ENCODE measurements around the gene LDLRAD2. TPM values are rescaled to one million over a fixed set of nuclear protein-coding genes. Genes with fewer than 3 reads are reported as not detected.
A peak's percentile ranks its signal among the peaks of the same experiment; 100 is the strongest.

Gene LDLRAD2
- total and polyA plus RNA-seq, 9 of the 15 experiments (the other 6 are each of a cell fraction or from before 2014, with no cell fraction given), result 0.45 to 0.48 TPM; not detected in 7

DNA sequence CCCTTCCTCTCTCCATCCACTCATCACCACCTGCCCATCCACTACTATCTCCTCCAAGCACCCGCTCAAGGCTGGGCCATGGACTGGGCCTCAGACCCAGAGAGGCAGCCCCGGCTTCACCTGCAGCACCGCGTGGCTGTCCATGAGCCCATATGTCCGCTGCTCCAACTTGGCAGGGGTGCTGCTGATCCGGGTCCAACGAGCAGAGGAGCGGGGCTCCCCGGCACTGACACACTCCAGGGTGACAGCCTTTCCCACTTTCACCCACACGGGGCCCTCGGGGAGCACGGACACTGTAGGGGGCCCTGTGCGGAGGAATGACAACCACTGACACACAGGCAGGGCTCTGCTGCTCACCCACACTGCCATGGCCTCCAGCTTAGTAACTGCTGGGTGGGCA is 28.9 kb downstream of the LDLRAD2 start:
- DNase-seq (ENCODE audit: extremely low read depth in 1 of 4, low spot score in 3 of 4) (peak in 1 of 4 experiments; percentile 40), FAIRE-seq (no peak), ATAC-seq (peak; percentile 71)
- H3K9me1 ChIP-seq (ENCODE audit: control insufficient read depth, insufficient read depth, low read length), result no peaks in the 10 kb centered on the region
- 86% methylated on average over 13 of the region's 13 CpGs for whole genome bisulfite sequencing (ENCODE audit: insufficient coverage, low coverage, missing lambda C conversion rate)
- H3K4me2 ChIP-seq (ENCODE audit: insufficient read depth, low read length), result no peak overlapping the region
- H2AFZ ChIP-seq (ENCODE audit: low read depth, low read length), result no peak overlapping the region
- TF ChIP-seq RBBP5 (IDR thresholded peaks at IDR 0.05; ENCODE audit: borderline replicate concordance, insufficient read depth, low read length, poor library complexity, severe bottlenecking), result no peak
- no peak for TF ChIP-seq FOXJ3 (CRISPR knock-in tag; IDR thresholded peaks at IDR 0.05)
- peak; percentile 49 for TF ChIP-seq POLR2G (IDR thresholded peaks at IDR 0.05; ENCODE audit: low read depth, low read length)
- TF ChIP-seq, protein P1, sequence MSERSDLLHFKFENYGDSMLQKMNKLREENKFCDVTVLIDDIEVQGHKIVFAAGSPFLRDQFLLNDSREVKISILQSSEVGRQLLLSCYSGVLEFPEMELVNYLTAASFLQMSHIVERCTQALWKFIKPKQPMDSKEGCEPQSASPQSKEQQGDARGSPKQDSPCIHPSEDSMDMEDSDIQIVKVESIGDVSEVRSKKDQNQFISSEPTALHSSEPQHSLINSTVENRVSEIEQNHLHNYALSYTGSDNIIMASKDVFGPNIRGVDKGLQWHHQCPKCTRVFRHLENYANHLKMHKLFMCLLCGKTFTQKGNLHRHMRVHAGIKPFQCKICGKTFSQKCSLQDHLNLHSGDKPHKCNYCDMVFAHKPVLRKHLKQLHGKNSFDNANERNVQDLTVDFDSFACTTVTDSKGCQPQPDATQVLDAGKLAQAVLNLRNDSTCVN (CRISPR knock-in tag; IDR thresholded peaks at IDR 0.05), result 0 out of 2 replicates have a peak, but pooled peaks have one; percentile 39
- 0 out of 2 replicates have a peak, but pooled peaks have one; percentile 35 for TF ChIP-seq ZNF263 (CRISPR knock-in tag; IDR thresholded peaks at IDR 0.05; ENCODE audit: borderline replicate concordance)
- TF ChIP-seq, protein P2, sequence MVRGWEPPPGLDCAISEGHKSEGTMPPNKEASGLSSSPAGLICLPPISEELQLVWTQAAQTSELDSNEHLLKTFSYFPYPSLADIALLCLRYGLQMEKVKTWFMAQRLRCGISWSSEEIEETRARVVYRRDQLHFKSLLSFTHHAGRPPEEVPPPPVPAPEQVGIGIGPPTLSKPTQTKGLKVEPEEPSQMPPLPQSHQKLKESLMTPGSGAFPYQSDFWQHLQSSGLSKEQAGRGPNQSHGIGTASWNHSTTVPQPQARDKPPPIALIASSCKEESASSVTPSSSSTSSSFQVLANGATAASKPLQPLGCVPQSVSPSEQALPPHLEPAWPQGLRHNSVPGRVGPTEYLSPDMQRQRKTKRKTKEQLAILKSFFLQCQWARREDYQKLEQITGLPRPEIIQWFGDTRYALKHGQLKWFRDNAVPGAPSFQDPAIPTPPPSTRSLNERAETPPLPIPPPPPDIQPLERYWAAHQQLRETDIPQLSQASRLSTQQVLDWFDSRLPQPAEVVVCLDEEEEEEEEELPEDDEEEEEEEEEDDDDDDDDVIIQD (CRISPR knock-in tag; IDR thresholded peaks at IDR 0.05), result no peak
- TF ChIP-seq NR4A1 (CRISPR knock-in tag; IDR thresholded peaks at IDR 0.05), result no peak
- no peak for TF ChIP-seq NR4A1 (tag; IDR thresholded peaks at IDR 0.05)
- TF ChIP-seq TEAD1 (CRISPR knock-in tag; IDR thresholded peaks at IDR 0.05), result no peak
- no peak for TF ChIP-seq NFATC3 (IDR thresholded peaks at IDR 0.05)
- TF ChIP-seq, protein P3, sequence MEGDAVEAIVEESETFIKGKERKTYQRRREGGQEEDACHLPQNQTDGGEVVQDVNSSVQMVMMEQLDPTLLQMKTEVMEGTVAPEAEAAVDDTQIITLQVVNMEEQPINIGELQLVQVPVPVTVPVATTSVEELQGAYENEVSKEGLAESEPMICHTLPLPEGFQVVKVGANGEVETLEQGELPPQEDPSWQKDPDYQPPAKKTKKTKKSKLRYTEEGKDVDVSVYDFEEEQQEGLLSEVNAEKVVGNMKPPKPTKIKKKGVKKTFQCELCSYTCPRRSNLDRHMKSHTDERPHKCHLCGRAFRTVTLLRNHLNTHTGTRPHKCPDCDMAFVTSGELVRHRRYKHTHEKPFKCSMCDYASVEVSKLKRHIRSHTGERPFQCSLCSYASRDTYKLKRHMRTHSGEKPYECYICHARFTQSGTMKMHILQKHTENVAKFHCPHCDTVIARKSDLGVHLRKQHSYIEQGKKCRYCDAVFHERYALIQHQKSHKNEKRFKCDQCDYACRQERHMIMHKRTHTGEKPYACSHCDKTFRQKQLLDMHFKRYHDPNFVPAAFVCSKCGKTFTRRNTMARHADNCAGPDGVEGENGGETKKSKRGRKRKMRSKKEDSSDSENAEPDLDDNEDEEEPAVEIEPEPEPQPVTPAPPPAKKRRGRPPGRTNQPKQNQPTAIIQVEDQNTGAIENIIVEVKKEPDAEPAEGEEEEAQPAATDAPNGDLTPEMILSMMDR (IDR thresholded peaks at IDR 0.05 in 2 of 3, conservative IDR thresholded peaks at IDR 0.05 in 1 of 3; ENCODE audit: insufficient read depth in 2 of 3, low read depth in 1 of 3, low read length in 3 of 3), result peak in 1 of 3 experiments; percentile 21; a peak in 3 of 6 replicates
- no peak for TF ChIP-seq ZNF76 (CRISPR knock-in tag; IDR thresholded peaks at IDR 0.05; ENCODE audit: borderline replicate concordance)
- 0 out of 2 replicates have a peak, but pooled peaks have one; percentile 11 for TF ChIP-seq SMC3 (conservative IDR thresholded peaks at IDR 0.05; ENCODE audit: insufficient read depth, low read depth, low read length)
- peak in 1 of 2 experiments; percentile 18; a peak in 1 of 4 replicates for TF ChIP-seq RAD21 (CRISPR knock-in tag; conservative IDR thresholded peaks at IDR 0.05 in 1 of 2, IDR thresholded peaks at IDR 0.05 in 1 of 2)
- ChIA-PET POLR2A (no interaction called here), CTCF (ENCODE audit: low intra/inter-chr PET ratio) (no interaction called here)
- intact Hi-C loops (cut with micrococcal nuclease) (no loop called here), in situ Hi-C loops (cut with MboI) (no loop called here)
- no TSS peak for BruUV-seq (replicated peaks)
- no peaks in the 10 kb centered on the region for H3K79me2 ChIP-seq (ENCODE audit: control insufficient read depth, insufficient read depth, low read length)
- peaks cover 85% of the 10 kb centered on the region; the same call in 2 of the 3 replicates for H3K36me3 ChIP-seq (ENCODE audit: control insufficient read depth, insufficient read depth, low read length)
- H3K4me1 ChIP-seq (replicated peaks in 1 of 2; ENCODE audit: control insufficient read depth in 2 of 2, insufficient read depth in 2 of 2, low read length in 2 of 2), result peaks cover 0 to 10% of the 10 kb centered on the region in 2 experiments; a peak in 1 of 5 replicates
- H3K4me3 ChIP-seq, result no peak overlapping the region
- H3K27me3 ChIP-seq (ENCODE audit: control insufficient read depth in 2 of 2, insufficient read depth in 2 of 2, low read length in 2 of 2), result no peaks in the 10 kb centered on the region
- H3K9me3 ChIP-seq (replicated peaks; ENCODE audit: control insufficient read depth, insufficient read depth, low read depth, low read length), result no peaks in the 10 kb centered on the region
- no peaks in the 10 kb centered on the region; the same call in 1 of the 2 replicates for H4K20me1 ChIP-seq (replicated peaks; ENCODE audit: control insufficient read depth, insufficient read depth, low read length)
- peak overlapping the region in 1 of 2 experiments; percentile 42; a peak in 2 of 4 replicates for H3K9ac ChIP-seq (ENCODE audit: insufficient read depth in 1 of 2, low read depth in 2 of 2, low read length in 2 of 2)
- no peak overlapping the region for H3K27ac ChIP-seq (ENCODE audit: extremely low read depth, low read depth, low read length)

Data from K562 (cell line).